HG03060 (cell line): ENCODE measurements around the gene TWNK.

Experiments
- ATAC-seq: cut with Tn5 transposase; IDR thresholded peaks from one replicate; pipeline ENCODE4 v1.9.1; 2021; ENCODE audit warnings: low read depth, moderate number of reproducible peaks; ENCODE audit not compliant: unreplicated experiment

TWNK gene

DNA sequence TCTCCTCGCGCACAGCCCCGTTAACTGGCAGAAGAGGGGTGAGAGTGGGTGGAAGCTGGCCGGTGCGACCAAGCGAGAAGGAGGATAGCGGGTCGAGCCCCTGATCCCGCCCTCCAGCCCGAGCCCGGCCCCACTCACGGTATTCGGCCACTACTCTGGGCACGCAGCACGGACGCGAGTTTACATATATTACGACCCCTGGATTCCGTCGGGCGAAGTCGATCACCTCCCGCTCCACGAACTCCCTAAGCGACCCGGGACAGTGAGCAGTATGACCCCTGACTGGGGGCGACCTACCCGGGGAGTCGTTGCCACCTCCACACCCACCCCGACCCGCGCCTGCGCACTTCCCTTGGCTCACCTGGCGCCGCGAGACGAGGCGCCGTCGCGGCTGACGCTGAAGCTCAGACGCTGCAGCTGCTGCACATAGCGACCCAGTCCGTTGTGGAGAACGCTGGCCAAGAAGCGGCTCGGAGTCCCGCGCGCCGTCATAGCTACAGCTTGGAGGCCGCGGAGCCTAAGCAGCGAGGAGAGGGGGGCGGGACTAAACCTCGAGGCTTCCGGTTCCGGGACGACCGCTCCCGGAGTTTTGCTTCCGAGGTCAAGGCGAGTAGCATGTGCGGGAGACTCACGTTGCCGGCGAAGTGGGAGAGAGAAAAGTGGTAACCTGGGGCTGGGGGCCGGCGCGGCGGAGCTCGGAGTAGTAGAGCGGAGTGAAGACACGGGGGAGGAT is at the start of gene TWNK, which contains the start of gene MRPL43:
TWNK (plus strand) TSS at position 592 of the 733 bp plus-strand sequence. CDS start 668 bp downstream, outside the sequence.
MRPL43 (minus strand) TSS at position 546 of the 733 bp plus-strand sequence; CDS start at position 492, 54 bp downstream.
- no peak for ATAC-seq

- no peak for ATAC-seq
These were observed 47.5 kb upstream of the TWNK start for GRCh38 chr10:100939763-100940344.

GRCh38 chr10:100942229-100942628 is 45.1 kb upstream of the TWNK start:
- no peak for ATAC-seq

DNA sequence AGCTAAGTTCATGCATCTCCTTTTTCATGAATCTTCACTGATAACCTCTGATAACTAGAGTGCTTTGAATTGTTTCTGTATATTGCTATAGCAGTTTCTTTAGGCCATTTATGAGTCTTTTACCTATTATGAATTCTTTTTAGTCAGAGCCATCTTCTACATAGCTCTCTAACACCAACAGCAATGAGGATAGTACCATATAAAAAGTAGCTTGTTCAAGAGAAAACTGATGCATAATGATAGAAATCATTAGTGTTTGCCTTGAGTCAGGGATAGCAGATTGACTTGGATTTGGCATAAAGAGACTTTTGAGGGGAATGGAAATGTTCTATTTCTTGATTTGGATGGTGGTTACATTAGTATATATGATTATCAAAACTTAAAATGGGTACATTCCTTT is 43.8 kb upstream of the TWNK start:
- no peak for ATAC-seq

DNA sequence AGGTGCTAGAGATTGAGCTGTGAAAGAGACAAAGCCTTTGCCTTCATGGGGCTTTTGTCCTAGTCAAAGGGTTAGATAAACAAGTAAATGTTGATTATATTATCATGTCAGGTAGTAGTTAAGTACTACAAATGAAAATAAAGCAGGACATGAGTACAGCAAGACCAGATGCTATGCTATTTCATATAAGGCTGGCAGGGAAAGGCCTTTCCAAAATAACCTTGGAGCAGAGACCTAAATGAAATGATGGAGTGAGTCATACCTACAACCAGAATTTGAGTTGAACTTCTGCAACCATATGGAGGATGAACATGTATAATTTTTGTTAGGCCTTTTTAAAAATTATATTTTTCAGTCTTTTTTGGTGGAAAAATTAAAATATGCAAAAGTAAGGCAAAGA is 41.6 kb upstream of the TWNK start:
- no peak for ATAC-seq

GRCh38 chr10:100948916-100949315 is 38.4 kb upstream of the TWNK start:
- ATAC-seq = no peak

DNA sequence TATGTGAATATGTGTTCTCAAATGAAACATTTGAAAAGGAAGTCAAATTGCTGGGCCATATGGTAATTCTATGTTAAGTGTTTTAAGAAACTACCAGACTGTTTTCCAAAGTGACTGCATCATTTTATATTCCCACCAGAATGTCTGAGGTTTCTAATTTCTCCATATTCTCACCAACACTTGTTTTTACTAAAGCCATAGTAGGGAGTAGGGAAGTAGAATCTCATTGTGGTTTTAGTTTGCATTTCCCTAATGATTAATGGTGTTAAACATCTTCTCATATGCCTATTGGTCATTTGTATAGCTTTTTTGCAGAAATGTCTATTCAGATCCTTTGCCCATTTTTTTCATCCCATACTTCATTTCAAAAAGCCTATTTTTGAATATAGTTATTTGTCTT is 27.1 kb upstream of the TWNK start:
- no peak for ATAC-seq

- ATAC-seq = no peak
These were observed 24.8 kb upstream of the TWNK start for GRCh38 chr10:100962351-100963080.

- ATAC-seq = no peak
These were observed 23.5 kb upstream of the TWNK start for GRCh38 chr10:100963826-100964225.

- no peak for ATAC-seq
These were observed 21.5 kb upstream of the TWNK start for GRCh38 chr10:100965820-100966219.

DNA sequence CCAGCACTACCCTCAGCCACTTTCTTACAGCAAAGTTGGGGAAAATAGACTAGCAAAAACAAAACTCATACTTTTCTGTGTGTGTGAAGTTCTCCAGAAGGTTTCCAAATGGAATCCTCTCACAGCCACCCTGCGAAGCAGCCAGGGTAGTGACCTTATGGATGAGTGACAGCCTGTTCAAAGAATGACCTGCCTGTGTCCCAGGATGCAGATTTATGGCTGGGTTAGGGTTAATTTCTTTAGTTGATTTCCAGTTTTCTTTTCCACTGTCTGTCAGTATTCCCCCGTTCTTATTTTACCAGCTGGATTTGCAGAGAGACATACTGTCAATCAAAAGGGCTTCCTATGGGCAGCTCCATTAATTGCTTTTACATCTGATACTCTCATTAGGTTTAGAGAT is 20.5 kb upstream of the TWNK start:
- ATAC-seq = no peak

DNA sequence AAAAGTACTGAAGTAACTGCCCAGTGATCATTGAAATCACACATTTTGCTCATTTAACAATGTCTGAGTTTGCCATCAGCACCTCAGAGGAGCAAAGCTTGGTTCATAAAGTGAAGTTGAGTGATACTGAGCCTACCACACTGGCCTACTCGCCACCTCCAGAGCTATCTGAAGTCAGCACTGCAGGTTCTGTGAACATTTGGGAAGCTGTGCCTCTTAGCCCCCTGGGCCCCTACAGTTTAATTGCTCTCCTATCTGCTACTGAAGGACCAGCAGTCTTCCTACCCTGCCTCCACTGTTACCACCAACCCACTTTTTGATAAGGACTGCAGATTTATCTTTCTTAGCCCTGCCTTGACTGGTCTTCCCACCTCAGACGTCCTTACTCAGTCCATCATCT is 20.0 kb upstream of the TWNK start:
- ATAC-seq = no peak

GRCh38 chr10:100968062-100968736 is 19.1 kb upstream of the TWNK start:
- no peak for ATAC-seq

- no peak for ATAC-seq
These were observed 18.5 kb upstream of the TWNK start for GRCh38 chr10:100968863-100969186.

GRCh38 chr10:100969187-100970075 is 17.9 kb upstream of the TWNK start, which contains the start of gene SEMA4G:
SEMA4G (plus strand) TSS chr10:100969504; CDS start chr10:100972913, 3,409 bp downstream.
- ATAC-seq = no peak

GRCh38 chr10:100970076-100970913 is 17.0 kb upstream of the TWNK start:
- no peak for ATAC-seq

GRCh38 chr10:100970914-100971811 is 16.2 kb upstream of the TWNK start:
- no peak for ATAC-seq
